GM12865 (cell line): ENCODE results near the gene MAD1L1.

ENCODE experiments used
- DNase-seq: peaks from one replicate; pipeline ENCODE4 v3.0.0; 2010; ENCODE audit warnings: low read depth
- H3K4me3 ChIP-seq: 2 replicates; pipeline ENCODE4 v1.5.1; 2011; ENCODE audit warnings: mild to moderate bottlenecking, low read depth, low read length, control low read depth
- CTCF ChIP-seq: IDR thresholded peaks from 2 replicates; pipeline ENCODE4 v1.5.1; 2011; ENCODE audit warnings: low read length, control low read depth, low read depth, inconsistent platforms; ENCODE audit not compliant: insufficient read depth; ENCODE audit errors: missing control alignments

Gene MAD1L1

DNA sequence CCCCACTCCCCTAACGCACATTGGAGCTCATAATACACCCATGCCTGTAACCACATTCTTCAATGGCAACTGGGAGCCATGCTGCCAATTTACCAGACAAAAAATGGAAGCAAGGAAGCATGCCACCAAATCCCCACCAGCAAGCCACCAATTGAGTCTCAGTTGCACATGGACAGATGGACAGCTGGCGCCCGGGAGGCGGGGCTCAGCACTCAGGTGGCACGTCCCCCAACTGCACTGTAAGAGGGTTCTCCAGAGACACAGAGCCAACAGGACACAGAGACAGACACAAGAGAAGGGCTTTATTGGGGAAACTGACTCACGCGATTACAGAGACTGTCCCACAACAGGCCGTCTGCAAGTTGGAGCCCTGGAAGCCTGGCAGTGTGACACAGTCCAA, 2.5 kb downstream of the MAD1L1 start:
- DNase-seq = no peak
- H3K4me3 ChIP-seq = no peak overlapping the region
- no peak for TF ChIP-seq CTCF

DNA sequence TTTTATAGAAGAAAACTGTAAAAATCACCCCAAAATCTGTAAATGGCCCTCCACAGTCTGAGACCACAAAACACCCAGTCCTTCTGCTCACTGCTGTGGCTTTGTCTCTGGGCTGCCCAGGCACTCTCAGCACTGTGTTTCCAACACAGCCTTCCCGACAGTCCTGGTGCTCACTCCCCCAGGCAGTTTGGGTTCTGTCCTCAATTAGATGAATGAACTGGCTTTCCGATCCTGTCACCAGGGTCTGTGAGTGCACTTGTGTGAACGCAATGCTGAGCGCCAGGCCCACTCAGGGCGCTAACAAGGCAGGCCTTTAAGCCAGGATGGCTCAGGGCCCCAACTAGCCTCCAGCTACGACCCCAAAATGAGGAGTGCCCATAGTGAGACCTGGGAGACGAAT, 3.3 kb downstream of the MAD1L1 start:
- H3K4me3 ChIP-seq = no peak overlapping the region
- DNase-seq = no peak
- TF ChIP-seq CTCF = no peak

- TF ChIP-seq CTCF = no peak
- DNase-seq = no peak
- H3K4me3 ChIP-seq = no peak overlapping the region
Measured at GRCh38 chr7:2228921-2229320, 3.8 kb downstream of the MAD1L1 start.

GRCh38 chr7:2227699-2228098, 5.0 kb downstream of the MAD1L1 start:
- DNase-seq = no peak
- no peak for TF ChIP-seq CTCF
- no peak overlapping the region for H3K4me3 ChIP-seq

DNA sequence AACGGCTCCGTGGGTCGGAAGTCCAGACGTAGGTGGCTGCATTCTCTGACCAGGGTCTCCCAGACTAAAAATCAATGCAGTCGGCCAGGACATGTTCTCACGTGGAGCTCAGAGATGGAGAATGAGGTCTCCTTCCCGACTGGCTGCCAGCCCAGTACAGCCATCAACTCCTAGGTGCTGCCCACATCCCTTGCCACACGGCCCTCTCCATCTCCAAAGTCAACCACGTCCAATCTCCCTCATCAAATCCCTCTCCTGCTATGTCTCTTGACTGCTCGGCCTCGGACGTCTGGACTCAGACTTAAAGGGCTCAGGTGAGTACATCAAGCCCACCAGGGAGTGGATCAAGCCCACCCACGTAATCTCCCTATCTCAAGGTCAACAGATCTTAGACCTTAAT, 6.9 kb downstream of the MAD1L1 start:
- no peak for DNase-seq
- H3K4me3 ChIP-seq = no peak overlapping the region
- no peak for TF ChIP-seq CTCF

DNA sequence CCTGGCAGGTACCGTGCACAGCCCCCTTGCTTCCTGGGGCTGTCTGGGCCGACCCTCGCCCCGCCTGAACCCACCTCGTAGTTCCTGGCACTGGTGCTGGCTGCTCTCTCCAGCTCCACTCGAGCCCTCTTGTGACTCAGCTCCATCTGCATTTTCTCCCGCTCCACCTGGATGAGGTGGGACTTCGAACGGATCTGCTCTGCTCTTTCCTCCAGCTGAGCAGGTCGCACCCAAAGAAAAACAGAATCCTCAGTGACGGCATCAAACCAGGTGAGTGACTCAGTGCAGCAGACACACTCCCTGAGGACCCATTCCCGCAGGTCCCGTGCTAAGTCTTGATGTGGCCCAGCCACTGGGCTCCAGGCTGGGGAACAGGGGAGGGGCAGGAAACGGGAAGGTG, 7.4 kb downstream of the MAD1L1 start:
- H3K4me3 ChIP-seq = no peak overlapping the region
- no peak for TF ChIP-seq CTCF
- DNase-seq = no peak

DNA sequence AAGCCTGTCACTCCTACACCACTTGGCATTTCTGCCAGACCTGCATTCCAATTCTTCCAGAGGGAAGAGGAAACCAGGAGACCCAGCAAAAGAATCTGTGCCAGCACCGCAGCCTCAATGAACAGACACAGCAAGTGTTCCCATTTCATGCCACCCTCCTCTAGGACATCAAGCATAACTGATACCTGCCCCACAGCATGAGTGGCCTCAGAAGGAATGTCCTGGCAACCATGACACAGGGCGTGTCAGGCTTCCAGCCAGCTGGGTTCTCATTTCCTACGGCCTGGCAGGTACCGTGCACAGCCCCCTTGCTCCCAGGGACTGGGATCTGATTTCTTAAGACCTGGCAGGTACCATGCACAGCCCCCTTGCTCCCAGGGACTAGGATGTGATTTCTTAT, 7.8 kb downstream of the MAD1L1 start:
- no peak overlapping the region for H3K4me3 ChIP-seq
- DNase-seq = no peak
- no peak for TF ChIP-seq CTCF
